GM19099 (cell line): Measurements from ENCODE around the gene CREB5.

Experiments used
- POLR2A ChIP-seq: IDR thresholded peaks from 3 replicates; pipeline ENCODE4 v1.6.1; 2011; ENCODE audit warnings: low read depth; ENCODE audit not compliant: insufficient read length; ENCODE audit errors: extremely low read depth

CREB5 gene

DNA sequence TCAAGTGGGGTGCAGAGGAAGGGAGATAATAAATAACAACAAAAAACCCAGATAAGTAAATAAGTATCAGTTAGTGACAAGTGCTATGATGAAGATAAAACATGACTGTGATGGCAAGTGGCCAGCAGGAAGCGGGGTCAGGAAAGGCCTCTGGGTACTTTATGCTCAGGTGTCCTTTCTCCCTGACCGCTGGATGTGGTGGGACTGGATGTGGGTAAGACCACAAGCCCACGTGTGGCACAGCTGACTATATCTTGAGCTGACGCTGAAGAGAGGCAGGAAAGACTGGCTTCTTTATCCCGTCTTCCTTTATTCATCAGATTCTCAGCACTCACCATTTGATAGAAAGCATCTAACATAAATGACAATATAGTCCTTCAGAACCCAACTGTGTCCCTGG is 87.8 kb downstream of the CREB5 start:
- no peak for TF ChIP-seq POLR2A

DNA sequence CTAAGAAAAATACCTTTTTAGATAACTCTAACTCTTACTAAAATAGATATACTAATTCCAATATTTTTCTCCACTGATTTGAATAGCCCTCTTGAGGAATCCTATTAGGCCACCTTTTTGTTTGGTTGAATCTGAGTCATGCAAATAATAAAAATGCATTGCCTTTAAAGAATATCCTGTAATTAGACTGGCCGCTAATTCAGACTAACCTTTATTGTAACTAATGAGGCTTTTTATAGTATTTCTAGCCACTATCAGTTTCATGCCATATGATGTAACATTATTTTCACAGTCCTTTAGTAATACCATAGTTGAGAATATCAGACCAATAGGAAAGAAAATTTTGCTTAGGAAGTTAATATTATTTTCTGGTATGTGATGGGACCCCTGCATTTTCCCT is 90.1 kb downstream of the CREB5 start:
- TF ChIP-seq POLR2A = no peak

DNA sequence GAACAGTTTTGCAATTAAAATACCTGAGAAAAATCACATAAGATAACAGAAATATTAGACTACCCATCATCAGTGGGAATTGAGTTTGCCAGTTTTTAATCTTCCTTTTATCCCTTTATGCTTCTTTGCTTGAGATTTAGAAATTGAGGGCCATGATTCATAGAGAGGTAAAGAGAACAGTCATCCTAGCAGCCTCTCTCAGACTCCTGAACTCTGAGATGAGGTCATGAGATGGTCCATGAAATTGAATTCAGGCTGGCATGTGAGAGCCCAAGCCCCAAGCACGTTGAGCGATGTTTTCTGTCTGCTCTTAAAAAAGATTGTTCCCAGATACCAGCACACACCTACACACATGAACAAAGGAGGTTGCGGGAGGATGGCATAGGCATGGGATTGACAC is 91.1 kb downstream of the CREB5 start:
- no peak for TF ChIP-seq POLR2A

DNA sequence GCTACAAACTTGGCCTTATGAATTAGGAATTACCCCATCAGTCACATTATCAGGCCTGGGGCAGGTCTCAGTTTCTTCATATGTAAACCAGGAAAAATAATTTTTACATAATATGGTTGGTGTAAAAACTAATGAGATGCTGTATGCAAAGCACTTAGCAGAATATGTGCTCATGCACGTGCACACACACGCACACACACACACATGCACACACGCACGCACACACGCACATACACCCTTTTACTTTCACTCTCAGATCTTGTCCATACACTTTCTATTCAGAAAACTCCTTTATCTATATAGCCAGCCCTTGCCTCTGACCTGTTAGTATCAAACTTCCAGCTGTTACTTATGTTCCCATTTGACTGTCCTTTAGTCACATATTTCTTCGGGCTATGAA is 92.7 kb downstream of the CREB5 start:
- no peak for TF ChIP-seq POLR2A

DNA sequence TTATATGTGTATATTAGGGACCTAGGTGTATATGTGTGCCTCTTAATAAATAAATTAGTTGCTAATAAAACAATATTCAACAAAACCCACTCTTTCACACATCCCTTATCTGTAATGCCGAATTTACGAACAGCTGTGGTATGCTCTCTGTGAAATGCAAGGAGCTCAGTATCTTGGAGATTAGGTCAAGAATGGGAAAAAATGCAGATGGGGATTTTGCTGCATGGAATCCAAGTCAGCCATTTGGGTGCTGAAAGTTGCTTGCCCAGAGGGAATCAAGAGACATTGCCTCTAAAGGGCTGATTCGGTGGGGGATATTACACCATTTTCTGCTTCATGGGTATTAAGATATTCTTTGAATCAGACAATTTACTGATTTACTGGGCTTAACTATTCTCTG is 93.5 kb downstream of the CREB5 start:
- no peak for TF ChIP-seq POLR2A

DNA sequence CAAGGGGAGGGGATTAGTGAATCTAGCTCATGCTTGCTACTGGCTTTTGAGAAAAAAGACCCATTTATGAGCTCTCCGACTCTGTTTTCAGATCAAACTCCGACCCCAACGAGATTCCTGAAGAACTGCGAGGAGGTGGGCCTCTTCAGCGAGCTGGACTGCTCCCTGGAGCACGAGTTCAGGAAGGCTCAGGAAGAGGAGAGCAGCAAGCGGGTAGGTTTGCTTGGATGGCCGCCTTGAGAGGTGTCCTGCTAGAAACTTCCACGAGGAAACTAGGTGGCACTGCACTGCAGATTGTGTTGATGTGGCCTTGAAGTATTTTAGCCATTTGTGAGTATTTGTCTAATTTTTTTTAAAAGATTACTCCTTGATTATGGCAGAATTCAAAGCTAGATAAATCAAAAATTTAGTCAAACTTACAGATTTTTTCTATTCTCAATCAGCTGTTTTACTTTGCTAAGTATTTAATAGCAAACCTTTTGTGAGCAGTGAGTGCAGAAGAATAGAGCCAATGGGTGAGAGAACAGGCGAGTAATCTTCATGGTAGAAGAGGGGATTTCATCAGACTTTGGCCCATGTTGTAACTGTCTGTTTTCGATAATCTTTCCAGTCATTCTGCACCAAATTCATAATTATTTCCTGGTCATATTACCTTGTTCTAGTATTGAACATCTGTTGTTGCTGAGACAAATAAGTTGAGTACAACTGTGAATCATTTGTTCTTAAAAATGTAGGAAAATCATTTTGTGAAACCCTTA is 95.4 kb downstream of the CREB5 start:
- TF ChIP-seq POLR2A = no peak

DNA sequence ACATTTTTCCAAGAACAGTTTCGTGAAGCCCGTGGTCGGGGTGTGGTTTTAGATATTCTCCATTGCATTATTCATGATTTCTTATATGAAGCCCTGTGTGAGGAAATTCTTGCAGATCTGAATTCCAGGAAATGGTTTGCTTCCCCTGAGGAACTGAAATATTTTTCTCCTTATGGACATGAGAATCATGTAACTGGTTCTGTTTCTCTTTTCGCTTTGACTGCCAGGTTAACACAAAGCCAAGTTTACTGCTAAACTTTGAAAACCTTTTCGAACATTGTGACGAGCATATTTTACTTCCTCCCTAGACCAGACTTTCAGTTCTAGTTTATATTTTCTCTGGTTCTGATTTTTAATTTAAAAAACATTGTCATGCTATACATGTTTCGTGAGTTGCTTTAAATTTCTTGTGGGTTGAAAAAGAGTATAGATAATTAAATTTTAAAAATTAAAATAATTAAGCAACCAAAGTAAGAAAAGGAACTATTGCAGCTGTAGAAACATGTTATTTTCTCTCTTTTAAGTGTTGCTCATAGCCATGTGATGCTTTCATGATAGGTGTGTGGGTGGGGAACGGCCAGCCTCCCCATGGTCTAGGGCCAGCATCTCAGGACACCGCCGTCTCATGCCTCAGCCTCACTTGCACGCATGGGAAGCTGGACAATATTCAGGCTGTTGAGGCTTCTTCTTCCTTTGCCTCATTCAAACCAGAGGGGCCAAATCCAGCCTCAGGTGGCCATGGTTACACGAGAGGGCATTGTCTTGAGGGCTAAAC is 97.1 kb downstream of the CREB5 start:
- TF ChIP-seq POLR2A = no peak

DNA sequence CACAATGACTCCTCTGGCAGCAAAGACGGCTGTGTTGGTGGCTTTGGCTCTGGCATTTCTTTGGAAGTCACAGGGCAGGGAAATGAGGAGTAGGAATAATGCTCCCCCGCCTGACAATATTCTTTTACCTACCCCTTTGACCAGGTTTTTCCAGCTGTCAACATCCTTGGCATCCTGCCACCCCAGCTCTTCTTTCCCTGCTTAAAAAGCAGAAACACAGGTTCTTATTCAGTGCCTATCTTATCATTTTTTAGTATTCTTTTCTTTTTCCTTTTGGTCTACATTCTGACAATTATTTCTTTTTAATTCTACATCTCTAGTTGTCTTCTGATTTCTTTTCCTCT is 97.7 kb downstream of the CREB5 start:
- no peak for TF ChIP-seq POLR2A

DNA sequence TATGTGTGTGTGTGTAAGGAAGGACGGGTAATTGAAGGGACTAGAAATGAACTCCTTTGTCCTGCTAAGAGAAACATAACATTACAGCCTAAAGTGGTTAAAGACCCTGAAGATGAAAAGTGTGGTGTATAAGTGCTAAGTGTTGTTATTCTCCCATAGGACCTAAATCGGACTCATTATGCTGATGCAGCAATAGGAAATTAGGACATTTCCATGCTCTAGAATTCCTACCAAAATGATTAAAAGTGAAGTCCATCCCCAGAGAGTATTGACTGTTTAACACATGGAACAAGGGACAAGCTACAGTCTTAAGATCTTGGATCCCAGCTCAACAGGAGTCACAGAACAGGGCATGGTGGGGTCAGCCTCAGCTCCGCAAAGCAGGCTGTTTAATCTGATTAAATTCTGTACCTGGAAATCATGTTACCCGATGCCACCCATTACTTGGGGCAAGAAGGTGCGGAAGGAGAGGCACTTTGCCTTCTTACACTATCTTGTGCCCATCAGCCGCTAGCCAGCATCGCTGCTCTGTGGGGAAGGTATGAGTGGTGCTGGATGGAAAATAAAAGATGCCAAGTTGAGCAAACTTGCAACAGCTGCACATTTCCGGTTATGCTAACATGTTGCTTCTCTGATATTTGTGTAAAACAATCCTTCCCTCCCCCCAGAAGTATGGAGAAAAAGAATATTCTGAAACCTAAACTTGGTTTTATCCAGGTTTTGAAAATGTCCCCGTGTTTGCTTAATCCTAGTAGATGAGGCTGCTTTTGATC is 100.5 kb downstream of the CREB5 start:
- TF ChIP-seq POLR2A = no peak

DNA sequence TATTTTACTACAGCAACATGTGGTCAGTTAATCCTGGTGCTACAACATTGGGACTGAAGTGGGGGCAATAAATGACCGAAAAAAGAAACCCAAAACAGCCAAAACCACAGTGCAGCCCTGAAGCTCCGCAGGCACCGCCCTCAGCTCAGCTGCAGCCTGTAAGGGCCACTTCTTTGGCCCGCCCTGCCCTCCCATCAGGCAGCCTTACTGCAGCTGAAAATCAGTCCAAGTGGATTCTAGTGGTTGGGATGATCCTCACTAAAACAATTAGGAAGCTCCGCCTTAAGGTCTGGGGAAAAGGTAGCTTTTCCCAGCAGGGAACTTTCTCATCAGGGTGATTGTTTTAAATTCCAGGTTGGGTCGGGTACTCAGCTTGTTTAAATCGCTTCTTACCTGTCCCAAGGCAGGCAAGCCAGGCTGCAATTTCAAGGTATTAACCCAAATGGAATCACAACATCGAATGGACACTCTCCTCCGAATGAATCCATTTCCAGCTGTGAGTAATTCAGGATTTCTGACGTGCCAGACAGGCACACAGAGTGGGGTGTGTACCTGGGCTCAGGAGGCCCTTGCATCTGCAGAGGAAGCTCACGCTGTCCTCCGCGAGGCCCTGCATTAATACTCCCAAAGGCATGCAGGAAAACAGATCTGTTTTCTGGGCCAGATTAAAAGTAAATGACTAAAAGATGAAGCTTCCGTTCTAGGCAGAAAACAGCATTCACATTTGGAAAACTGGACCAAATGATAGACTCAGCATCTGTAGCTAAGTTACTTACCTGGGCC is 104.3 kb downstream of the CREB5 start:
- TF ChIP-seq POLR2A = no peak

DNA sequence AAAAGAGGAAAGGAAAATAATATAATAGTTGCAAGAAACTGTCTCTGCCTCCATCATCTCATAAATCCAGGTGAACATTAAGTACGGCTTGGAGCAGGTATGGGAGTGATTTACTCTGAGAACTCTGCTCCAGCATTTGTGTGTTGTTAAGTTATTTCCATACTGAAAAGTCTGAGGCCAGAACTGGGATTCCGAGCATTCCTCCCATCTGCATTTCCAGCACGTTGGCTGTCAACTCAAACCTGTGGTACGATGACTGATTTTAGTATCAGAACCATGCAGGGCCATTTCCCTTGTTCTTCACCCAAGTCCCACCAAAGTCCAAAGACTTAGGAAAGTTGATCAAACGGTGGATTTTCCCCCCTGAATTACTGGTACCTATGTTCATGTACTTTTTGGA is 104.9 kb downstream of the CREB5 start:
- TF ChIP-seq POLR2A = no peak

DNA sequence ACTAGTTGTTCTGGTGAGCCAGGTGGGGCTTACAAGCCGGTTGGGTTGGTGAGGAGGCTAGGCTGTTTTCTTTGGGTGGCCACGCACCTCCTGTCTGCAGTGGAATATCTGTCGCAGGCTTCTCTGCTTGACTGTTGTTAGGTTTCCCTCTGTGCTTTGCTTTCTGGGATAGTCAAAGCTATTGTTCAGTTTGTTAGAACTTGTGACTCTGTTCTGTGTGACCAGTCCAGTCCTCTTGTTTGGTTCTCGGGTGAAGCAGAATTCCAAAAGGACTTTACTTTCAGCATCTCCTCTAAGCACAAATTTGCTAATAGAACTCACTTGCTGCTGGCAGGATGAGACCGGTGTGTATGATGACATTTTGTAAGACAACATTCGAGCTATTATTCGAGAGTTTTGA is 105.3 kb downstream of the CREB5 start:
- no peak for TF ChIP-seq POLR2A

DNA sequence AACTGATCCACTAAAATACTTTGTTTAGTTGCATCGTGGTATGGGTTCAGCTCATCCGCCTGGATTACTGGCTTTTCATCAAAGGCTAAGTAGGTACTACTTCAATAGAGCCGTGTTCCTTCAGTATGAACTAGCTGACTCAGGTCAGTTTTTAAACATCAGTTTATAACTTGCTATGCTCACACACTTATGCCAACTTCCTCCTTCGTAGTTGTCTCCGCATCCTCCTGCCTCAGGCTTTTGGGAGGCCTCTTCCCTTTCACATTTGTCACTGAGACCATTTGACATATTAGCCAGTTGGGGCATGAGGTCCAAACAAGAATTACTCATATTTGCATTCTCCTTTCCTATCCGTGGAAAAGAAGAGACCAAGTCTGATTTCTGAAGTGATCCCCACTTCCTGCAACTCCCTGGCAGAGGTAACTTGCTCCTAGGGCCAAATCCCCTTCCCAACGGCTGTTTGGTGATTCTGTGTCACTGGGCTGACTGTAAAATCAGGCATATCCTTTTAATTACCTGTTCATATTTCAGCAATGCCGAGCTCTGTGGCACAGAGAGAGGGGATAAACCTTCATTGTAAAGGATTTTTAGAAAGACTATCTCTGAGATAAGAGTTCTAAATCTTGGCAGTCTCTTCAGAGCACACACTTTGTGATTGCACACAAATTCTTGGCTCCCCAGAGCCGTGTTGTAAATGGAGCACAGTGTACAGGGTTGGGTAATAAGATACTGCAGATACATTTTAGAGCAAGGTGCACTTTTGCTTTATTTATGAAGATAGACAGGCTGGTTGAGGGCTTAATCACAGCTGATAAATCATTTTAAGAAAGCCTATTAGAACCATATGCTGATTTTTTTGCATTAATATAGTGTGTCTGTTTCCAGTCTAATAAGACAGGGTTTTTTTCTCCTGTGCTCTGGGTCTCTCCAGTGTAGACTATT is 108.0 kb downstream of the CREB5 start:
- no peak for TF ChIP-seq POLR2A

DNA sequence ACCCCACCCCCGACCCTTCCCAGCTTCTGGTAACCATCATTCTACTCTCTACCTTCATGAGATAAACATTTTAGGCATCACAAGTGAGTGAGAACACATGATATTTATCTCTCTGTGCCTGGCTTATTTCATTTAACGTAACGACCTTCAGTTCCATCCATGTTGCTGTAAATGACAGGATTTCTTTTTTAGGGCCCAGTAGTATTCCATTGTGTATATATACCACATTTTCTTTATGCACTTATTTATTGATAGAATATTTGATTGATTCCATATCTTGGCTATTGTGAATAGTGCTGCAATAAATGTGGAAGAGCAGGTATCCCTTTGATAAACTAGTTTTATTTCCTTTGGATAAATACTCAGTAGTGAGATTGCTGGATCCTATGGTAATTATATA is 112.7 kb downstream of the CREB5 start:
- no peak for TF ChIP-seq POLR2A
